Ascending aorta (tissue), 2 donors: Measurements from ENCODE around the gene ADH6. TPM values are rescaled to one million over a fixed set of nuclear protein-coding genes. Genes with fewer than 3 reads are reported as not detected.

ENCODE experiments used
- DNase-seq, 2 donors: peaks; one replicate each; pipeline ENCODE4 v3.0.0-alpha.2; 2019; ENCODE audit warnings: low spot score in 2 of 2
- H3K27ac ChIP-seq, 2 donors: fragments of 200-600 bp; sonication (generic); one replicate each; pipeline ENCODE4 v1.5.1; 2016 to 2017; ENCODE audit warnings: mild to moderate bottlenecking in 1 of 2
- H3K27me3 ChIP-seq: fragments of 200-600 bp; sonication (generic); one replicate; pipeline ENCODE4 v1.5.1; 2017
- H3K36me3 ChIP-seq, 2 donors: fragments of 200-600 bp; sonication (generic); one replicate each; pipeline ENCODE4 v1.5.1; 2016
- H3K4me1 ChIP-seq, 2 donors: fragments of 200-600 bp; sonication (generic); one replicate each; pipeline ENCODE4 v1.5.1; 2016 to 2017; ENCODE audit warnings: mild to moderate bottlenecking in 1 of 2
- H3K4me3 ChIP-seq, 2 donors: fragments of 200-600 bp; sonication (generic); one replicate each; pipeline ENCODE4 v1.5.1; 2016 to 2017; ENCODE audit warnings: mild to moderate bottlenecking in 1 of 2
- H3K9me3 ChIP-seq, 2 donors: fragments of 200-600 bp; sonication (generic); one replicate each; pipeline ENCODE4 v1.5.1; 2016
- CTCF ChIP-seq, 3 experiments: fragments of 200-600 bp in 2 of 3; fragments of 450-650 bp in 1 of 3; sonication (generic) in 2 of 3; IDR thresholded peaks; one replicate each; pipeline ENCODE4 v1.5.1; 2016 to 2019; ENCODE audit warnings: antibody characterized with exemption in 3 of 3, mild to moderate bottlenecking in 1 of 3, moderate library complexity in 1 of 3
- intact Hi-C: fragments of 100-400 bp; cut with DNase I; formaldehyde crosslinking; loops from one replicate; pipeline ENCODE4 v1.15.1; 2023
- total RNA-seq: library from RNA; depleted of rRNA; stranded (reverse); fragments of >200 nt; gene quantifications from one replicate; pipeline ENCODE4 v1.1.0, GENCODE V29; 2016

Gene ADH6
- total RNA-seq, 1 donor from 2014 or later, result not detected

GRCh38 chr4:99210789-99211188 is 8.3 kb downstream of the ADH6 start:
- no peak for DNase-seq
- peaks cover 4 to 14% of the 10 kb centered on the region in 2 donors for H3K4me1 ChIP-seq
- H3K27ac ChIP-seq, result peak overlapping the region; percentile 58 to 85
- intact Hi-C loops, result no loop called here
- H3K36me3 ChIP-seq, result no peaks in the 10 kb centered on the region
- no peak overlapping the region for H3K4me3 ChIP-seq
- TF ChIP-seq CTCF (IDR thresholded peaks at IDR 0.05), result no peak
- H3K27me3 ChIP-seq, result no peaks in the 10 kb centered on the region
- no peaks in the 10 kb centered on the region for H3K9me3 ChIP-seq

- Histone ChIP-seq H3K4me1 (peaks cover 9 to 23% of the 10 kb centered on the region in 2 donors), H3K27ac (peak overlapping the region; percentile 58 to 85), H3K27me3 (no peaks in the 10 kb centered on the region), H3K36me3 (no peaks in the 10 kb centered on the region), H3K4me3 (no peak overlapping the region), H3K9me3 (no peaks in the 10 kb centered on the region)
- DNase-seq, result no peak
- no peak for TF ChIP-seq CTCF (IDR thresholded peaks at IDR 0.05)
- intact Hi-C loops, result loop anchor here (5.0 kb wide), 1 partner anchor 38 kb away; no protein-coding TSS in a partner anchor
Observed at GRCh38 chr4:99209671-99210070, 9.4 kb downstream of the ADH6 start.

GRCh38 chr4:99208719-99209075 is 10.3 kb downstream of the ADH6 start:
- Histone ChIP-seq H3K4me3 (no peak overlapping the region), H3K27ac (peak overlapping the region; percentile 58 to 85), H3K9me3 (no peaks in the 10 kb centered on the region), H3K27me3 (no peaks in the 10 kb centered on the region), H3K4me1 (peaks cover 9 to 27% of the 10 kb centered on the region in 2 donors), H3K36me3 (no peaks in the 10 kb centered on the region)
- no peak for TF ChIP-seq CTCF (IDR thresholded peaks at IDR 0.05)
- DNase-seq, result no peak
- intact Hi-C loops, result loop anchor here (5.0 kb wide), 1 partner anchor 39 kb away; no protein-coding TSS in a partner anchor

GRCh38 chr4:99207911-99208718 is 10.9 kb downstream of the ADH6 start:
- Histone ChIP-seq H3K36me3 (no peaks in the 10 kb centered on the region), H3K4me3 (no peak overlapping the region), H3K4me1 (peaks cover 9 to 28% of the 10 kb centered on the region in 2 donors), H3K27me3 (no peaks in the 10 kb centered on the region), H3K27ac (peak overlapping the region; percentile 58 to 85), H3K9me3 (no peaks in the 10 kb centered on the region)
- no peak for DNase-seq
- intact Hi-C loops, result loop anchor here (5.0 kb wide), 1 partner anchor 39 kb away; no protein-coding TSS in a partner anchor
- no peak for TF ChIP-seq CTCF (IDR thresholded peaks at IDR 0.05)

- Histone ChIP-seq H3K27ac (peak overlapping the region; percentile 58 to 85), H3K4me3 (no peak overlapping the region), H3K27me3 (no peaks in the 10 kb centered on the region), H3K36me3 (no peaks in the 10 kb centered on the region), H3K4me1 (peaks cover 9 to 35% of the 10 kb centered on the region in 2 donors), H3K9me3 (no peaks in the 10 kb centered on the region)
- intact Hi-C loops, result loop anchor here (5.0 kb wide), 1 partner anchor 40 kb away; no protein-coding TSS in a partner anchor
- TF ChIP-seq CTCF (IDR thresholded peaks at IDR 0.05), result no peak
- DNase-seq, result no peak
Observed at GRCh38 chr4:99207069-99207743, 11.8 kb downstream of the ADH6 start.
